ENCODE data around the gene CAMSAP3.

DNA sequence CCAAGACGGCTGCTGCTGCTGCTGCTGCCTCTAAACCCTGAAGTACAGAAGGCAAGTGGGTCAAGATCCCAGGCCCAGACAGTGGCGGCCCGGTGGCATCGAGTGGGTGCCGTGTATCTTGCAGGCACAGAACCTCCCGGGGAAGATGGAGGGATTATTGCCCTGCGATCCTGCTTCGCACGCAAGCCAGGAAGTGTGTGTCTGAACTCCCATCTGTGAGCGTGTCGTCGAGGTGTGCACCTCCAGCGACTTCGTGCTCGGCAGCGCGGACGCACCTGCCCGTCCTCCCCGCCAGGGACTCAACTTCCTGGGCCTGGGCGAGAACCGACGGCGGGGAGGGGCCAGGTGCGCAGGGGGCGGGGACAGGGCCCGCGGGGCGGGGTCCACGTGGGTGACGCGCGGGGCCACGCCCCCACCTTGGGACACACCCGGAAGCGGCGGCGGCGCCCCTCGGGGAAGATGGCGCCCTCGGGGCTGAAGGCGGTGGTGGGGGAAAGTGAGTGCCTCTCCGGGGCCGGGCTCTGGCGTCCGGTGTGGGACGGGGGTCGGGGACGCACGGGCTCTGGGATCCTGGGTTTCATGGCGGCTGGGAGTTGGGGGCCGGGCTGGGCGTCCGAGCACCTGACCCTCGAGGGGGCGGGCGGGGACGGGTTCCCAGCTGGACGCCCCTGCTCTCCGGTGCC lies 41.2 kb downstream of the CAMSAP3 start, which contains the start of gene STXBP2:
- TF ChIP-seq, protein P1, sequence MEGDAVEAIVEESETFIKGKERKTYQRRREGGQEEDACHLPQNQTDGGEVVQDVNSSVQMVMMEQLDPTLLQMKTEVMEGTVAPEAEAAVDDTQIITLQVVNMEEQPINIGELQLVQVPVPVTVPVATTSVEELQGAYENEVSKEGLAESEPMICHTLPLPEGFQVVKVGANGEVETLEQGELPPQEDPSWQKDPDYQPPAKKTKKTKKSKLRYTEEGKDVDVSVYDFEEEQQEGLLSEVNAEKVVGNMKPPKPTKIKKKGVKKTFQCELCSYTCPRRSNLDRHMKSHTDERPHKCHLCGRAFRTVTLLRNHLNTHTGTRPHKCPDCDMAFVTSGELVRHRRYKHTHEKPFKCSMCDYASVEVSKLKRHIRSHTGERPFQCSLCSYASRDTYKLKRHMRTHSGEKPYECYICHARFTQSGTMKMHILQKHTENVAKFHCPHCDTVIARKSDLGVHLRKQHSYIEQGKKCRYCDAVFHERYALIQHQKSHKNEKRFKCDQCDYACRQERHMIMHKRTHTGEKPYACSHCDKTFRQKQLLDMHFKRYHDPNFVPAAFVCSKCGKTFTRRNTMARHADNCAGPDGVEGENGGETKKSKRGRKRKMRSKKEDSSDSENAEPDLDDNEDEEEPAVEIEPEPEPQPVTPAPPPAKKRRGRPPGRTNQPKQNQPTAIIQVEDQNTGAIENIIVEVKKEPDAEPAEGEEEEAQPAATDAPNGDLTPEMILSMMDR (IDR thresholded peaks at IDR 0.05) = peak in 3 of 6 experiments; percentile 33 to 57 (median 34)
- peak in 1 of 2 donors; percentile 64 for TF ChIP-seq POLR2A (IDR thresholded peaks at IDR 0.05)
